DOHH2 (cell line): Measurements from ENCODE around the gene PYY.

Experiments
- EZH2phosphoT487 ChIP-seq: fragments of 200-600 bp; sonication (generic); IDR thresholded peaks from 2 replicates; pipeline ENCODE4 v1.6.1; 2017; ENCODE audit warnings: borderline replicate concordance, mild to moderate bottlenecking, antibody characterized with exemption, low read length, moderate library complexity, mixed read lengths
- TF ChIP-seq, protein P1 (sequence below): fragments of 200-600 bp; sonication (generic); IDR thresholded peaks from one replicate; pipeline ENCODE4 v1.5.1; 2014; ENCODE audit warnings: antibody characterized with exemption, mild to moderate bottlenecking, low read depth, low read length; ENCODE audit not compliant: poor library complexity, severe bottlenecking

DNA sequence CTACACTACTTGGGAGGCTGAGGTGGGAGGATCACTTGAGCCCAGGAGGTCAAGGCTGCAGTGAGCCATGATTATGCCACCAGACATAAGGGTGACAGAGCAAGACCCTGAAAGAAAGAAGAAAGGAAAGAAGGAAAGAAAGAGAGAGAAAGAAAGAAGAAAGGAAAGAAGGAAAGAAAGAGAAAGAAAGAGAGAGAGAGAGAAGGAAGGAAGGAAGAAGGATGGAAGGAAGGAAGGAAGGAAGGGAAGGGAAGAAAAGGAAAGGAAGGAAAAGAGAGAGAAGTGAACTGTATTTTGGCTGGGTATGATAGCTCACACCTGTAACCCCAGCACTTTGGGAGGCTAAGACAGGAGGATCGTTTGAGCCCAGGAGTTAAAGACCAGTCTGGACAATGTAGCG is 24.3 kb upstream of the PYY start:
- TF ChIP-seq, protein P1, sequence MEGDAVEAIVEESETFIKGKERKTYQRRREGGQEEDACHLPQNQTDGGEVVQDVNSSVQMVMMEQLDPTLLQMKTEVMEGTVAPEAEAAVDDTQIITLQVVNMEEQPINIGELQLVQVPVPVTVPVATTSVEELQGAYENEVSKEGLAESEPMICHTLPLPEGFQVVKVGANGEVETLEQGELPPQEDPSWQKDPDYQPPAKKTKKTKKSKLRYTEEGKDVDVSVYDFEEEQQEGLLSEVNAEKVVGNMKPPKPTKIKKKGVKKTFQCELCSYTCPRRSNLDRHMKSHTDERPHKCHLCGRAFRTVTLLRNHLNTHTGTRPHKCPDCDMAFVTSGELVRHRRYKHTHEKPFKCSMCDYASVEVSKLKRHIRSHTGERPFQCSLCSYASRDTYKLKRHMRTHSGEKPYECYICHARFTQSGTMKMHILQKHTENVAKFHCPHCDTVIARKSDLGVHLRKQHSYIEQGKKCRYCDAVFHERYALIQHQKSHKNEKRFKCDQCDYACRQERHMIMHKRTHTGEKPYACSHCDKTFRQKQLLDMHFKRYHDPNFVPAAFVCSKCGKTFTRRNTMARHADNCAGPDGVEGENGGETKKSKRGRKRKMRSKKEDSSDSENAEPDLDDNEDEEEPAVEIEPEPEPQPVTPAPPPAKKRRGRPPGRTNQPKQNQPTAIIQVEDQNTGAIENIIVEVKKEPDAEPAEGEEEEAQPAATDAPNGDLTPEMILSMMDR, result no peak
- no peak for TF ChIP-seq EZH2phosphoT487
